Thoracic aorta (tissue), 2 donors: Measurements from ENCODE around the gene PSMD5. TPM values are rescaled to one million over a fixed set of nuclear protein-coding genes. Genes with fewer than 3 reads are reported as not detected.

ENCODE experiments used
- ATAC-seq: fragments of 150-250 bp; one replicate; pipeline ENCODE4 v1.8.0; 2017; ENCODE audit warnings: low read depth; ENCODE audit not compliant: insufficient number of reproducible peaks, low FRiP score
- DNase-seq: peaks from one replicate; pipeline ENCODE4 v3.0.0-alpha.2; 2020; ENCODE audit warnings: low spot score
- H3K27ac ChIP-seq, 2 donors: fragments of 200-600 bp; sonication (generic); 1 replicate in 1 of 2; 2 replicates in 1 of 2; pipeline ENCODE4 v1.5.1; 2016; ENCODE audit warnings: mild to moderate bottlenecking in 2 of 2, moderate library complexity in 2 of 2
- H3K27me3 ChIP-seq: fragments of 200-600 bp; sonication (generic); replicated peaks from 2 replicates; pipeline ENCODE4 v1.6.0; 2016; ENCODE audit warnings: mild to moderate bottlenecking; ENCODE audit not compliant: insufficient read depth
- H3K36me3 ChIP-seq: fragments of 200-600 bp; sonication (generic); one replicate; pipeline ENCODE4 v1.5.1; 2016
- H3K4me1 ChIP-seq, 2 donors: fragments of 200-600 bp; sonication (generic); 1 replicate in 1 of 2; 2 replicates in 1 of 2; pipeline versions ENCODE4 v1.5.1 to v1.6.0; 2016; ENCODE audit warnings: low read depth in 2 of 2, mild to moderate bottlenecking in 1 of 2; ENCODE audit not compliant: control insufficient read depth in 1 of 2
- H3K4me3 ChIP-seq: fragments of 200-600 bp; sonication (generic); 2 replicates; pipeline ENCODE4 v1.5.1; 2016; ENCODE audit warnings: mild to moderate bottlenecking
- H3K9me3 ChIP-seq: fragments of 200-600 bp; sonication (generic); 2 replicates; pipeline ENCODE4 v1.5.1; 2016
- total RNA-seq, 2 donors: library from RNA; depleted of rRNA; stranded (reverse); fragments of >200 nt; gene quantifications; one replicate each; pipeline versions ENCODE4 v1.1.0 to v1.2.3, GENCODE V29; 2016
- TF ChIP-seq, protein P1 (sequence below): fragments of 200-600 bp; sonication (generic); IDR thresholded peaks from one replicate; pipeline ENCODE4 v1.5.1; 2019; ENCODE audit warnings: antibody characterized with exemption

Gene PSMD5
- total RNA-seq, 2 donors from 2014 or later = 19.4 to 55.7 TPM

DNA sequence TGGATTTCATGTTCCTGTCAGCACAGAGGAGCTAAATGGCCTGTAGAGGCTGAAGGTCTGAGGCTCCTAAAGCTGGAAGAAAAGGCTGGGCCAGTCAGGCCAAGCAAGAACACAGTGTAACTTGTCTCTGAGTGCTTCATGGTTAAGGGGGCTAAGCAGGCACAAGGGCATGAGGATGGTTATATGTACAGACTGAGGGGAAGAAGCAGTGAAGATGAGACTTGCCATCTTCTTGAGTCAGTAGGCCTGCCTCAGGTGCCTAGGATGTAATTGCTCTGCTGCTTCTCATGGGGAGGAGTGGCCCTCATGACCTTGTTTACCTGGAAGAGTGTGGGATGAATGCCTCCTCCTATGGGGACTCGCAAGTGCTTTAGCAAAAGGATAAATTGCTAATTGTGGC is 8.7 kb upstream of the PSMD5 start:
- DNase-seq (no peak), ATAC-seq (no peak)
- Histone ChIP-seq H3K4me3 (no peak overlapping the region), H3K4me1 (no peaks in the 10 kb centered on the region), H3K36me3 (peaks cover 2% of the 10 kb centered on the region), H3K9me3 (no peaks in the 10 kb centered on the region), H3K27ac (no peak overlapping the region), H3K27me3 (no peaks in the 10 kb centered on the region)
- TF ChIP-seq, protein P1, sequence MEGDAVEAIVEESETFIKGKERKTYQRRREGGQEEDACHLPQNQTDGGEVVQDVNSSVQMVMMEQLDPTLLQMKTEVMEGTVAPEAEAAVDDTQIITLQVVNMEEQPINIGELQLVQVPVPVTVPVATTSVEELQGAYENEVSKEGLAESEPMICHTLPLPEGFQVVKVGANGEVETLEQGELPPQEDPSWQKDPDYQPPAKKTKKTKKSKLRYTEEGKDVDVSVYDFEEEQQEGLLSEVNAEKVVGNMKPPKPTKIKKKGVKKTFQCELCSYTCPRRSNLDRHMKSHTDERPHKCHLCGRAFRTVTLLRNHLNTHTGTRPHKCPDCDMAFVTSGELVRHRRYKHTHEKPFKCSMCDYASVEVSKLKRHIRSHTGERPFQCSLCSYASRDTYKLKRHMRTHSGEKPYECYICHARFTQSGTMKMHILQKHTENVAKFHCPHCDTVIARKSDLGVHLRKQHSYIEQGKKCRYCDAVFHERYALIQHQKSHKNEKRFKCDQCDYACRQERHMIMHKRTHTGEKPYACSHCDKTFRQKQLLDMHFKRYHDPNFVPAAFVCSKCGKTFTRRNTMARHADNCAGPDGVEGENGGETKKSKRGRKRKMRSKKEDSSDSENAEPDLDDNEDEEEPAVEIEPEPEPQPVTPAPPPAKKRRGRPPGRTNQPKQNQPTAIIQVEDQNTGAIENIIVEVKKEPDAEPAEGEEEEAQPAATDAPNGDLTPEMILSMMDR = no peak

DNA sequence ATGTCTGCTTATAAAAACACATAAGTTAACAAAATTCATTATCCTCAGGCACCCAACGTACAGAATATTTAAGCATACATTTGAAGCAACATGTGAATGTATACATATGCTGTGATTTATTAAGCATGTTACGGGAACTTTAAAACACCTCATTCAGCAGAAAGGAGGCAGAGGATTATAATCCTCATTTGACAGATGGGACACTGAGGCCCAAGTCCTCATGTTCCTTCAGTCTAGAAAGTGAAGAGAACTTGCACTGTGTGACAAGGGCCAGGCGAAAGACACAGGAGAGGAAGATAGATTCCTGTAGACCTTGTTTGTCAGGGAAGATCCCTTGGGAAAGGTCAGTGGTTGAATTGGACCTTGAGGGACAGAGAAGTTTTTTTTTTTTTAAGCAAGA is 7.6 kb upstream of the PSMD5 start:
- H3K27me3 ChIP-seq = no peaks in the 10 kb centered on the region
- TF ChIP-seq, protein P1 = no peak
- no peak overlapping the region for H3K4me3 ChIP-seq
- no peak for DNase-seq
- H3K36me3 ChIP-seq = peaks cover 2% of the 10 kb centered on the region
- ATAC-seq = no peak
- no peak overlapping the region for H3K27ac ChIP-seq
- no peaks in the 10 kb centered on the region for H3K4me1 ChIP-seq
- no peaks in the 10 kb centered on the region for H3K9me3 ChIP-seq

DNA sequence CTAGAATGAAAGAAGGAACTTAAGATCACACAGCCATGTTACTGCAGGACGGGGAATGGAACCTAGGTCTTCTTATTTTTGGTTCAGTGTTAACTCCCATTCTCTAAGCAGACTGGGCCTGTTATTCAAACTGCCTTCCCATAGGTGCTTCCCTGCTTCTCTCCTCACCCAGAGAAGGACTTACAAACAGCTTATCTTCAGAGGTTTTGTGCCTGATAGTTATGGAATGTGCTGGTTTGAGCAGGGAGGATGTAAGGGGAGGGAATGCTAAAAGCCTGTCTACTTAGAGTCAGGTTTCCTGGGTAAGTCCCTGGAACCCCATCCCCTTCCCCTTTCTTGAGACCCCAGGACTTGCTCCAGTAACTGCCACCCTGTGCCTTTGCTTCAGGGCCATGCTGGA is 4.2 kb upstream of the PSMD5 start:
- Histone ChIP-seq H3K36me3 (no peaks in the 10 kb centered on the region), H3K4me3 (no peak overlapping the region), H3K27me3 (no peaks in the 10 kb centered on the region), H3K9me3 (no peaks in the 10 kb centered on the region), H3K27ac (no peak overlapping the region), H3K4me1 (peaks cover 2 to 17% of the 10 kb centered on the region in 2 donors)
- TF ChIP-seq, protein P1 = no peak
- ATAC-seq = no peak
- DNase-seq = no peak

DNA sequence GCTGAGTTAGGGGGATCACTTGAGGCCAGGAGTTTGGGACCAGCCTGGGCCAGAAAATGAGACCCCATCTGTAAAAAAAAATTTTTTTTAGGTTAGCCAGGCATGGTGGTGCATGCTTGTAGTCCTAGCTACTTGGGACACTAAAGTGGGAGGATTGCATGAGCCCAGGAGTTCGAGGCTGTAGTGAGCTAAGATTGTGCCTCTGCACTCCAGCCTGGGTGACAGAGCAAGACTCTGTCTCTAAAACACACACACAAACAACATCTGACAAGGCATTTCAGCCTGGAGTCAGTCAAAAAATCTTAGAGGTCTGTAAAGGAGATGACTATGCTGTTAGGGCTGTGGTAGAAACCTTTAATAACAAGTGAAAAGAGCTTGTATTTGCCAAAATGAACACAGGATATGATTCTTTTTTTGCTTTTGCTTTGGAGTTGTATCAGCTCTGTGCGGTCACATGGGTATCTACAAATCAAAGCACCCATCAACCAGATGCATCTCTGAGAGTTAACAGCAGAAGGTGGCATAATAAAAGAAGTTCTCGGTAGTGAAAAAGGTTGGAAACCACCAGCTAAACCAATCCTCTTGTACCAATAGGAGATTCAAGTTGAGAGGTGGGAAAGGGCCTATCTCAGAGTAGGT is 3.6 kb upstream of the PSMD5 start:
- Histone ChIP-seq H3K4me3 (no peak overlapping the region), H3K4me1 (peaks cover 7 to 21% of the 10 kb centered on the region in 2 donors), H3K9me3 (no peaks in the 10 kb centered on the region), H3K27ac (no peak overlapping the region), H3K36me3 (no peaks in the 10 kb centered on the region), H3K27me3 (no peaks in the 10 kb centered on the region)
- no peak for DNase-seq
- TF ChIP-seq, protein P1 = no peak
- no peak for ATAC-seq

DNA sequence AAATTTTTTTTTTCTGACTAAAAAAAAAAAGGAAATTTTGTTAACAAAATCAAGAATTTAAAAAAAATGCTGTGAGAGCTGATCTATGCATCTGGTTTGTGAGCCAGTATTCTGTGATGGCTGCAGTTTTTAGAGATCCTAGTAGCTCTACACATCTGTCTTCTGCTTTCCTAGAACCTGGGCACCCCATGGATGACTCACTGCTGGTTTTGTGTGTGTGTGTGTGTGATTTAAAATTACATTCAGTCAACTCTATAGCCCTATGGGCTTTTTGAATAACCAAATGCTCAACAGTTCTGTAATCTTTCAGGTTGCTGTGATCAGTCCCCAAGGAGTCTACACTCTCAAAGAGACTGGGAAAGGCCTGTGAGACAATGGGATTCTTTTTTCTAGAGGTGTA is 2.5 kb upstream of the PSMD5 start:
- no peak overlapping the region for H3K4me3 ChIP-seq
- ATAC-seq (no peak), DNase-seq (no peak)
- H3K9me3 ChIP-seq = no peaks in the 10 kb centered on the region
- H3K27me3 ChIP-seq = no peaks in the 10 kb centered on the region
- no peaks in the 10 kb centered on the region for H3K36me3 ChIP-seq
- H3K27ac ChIP-seq = no peak overlapping the region
- TF ChIP-seq, protein P1 = no peak
- peaks cover 7 to 21% of the 10 kb centered on the region in 2 donors for H3K4me1 ChIP-seq
